OCI-LY3 (cell line): ENCODE data around the gene IRX4.

Source experiments
- EZH2phosphoT487 ChIP-seq: fragments of 200-600 bp; shearing (Covaris generic); IDR thresholded peaks from 2 replicates; pipeline ENCODE4 v1.6.1; 2018; ENCODE audit warnings: antibody characterized with exemption, mixed run types, low read depth
- TF ChIP-seq, protein P1 (sequence below): fragments of 200-600, 300-600 bp; sonication (generic); IDR thresholded peaks from 2 replicates; pipeline ENCODE4 v1.5.1; 2014; ENCODE audit warnings: antibody characterized with exemption, low read length, low read depth

DNA sequence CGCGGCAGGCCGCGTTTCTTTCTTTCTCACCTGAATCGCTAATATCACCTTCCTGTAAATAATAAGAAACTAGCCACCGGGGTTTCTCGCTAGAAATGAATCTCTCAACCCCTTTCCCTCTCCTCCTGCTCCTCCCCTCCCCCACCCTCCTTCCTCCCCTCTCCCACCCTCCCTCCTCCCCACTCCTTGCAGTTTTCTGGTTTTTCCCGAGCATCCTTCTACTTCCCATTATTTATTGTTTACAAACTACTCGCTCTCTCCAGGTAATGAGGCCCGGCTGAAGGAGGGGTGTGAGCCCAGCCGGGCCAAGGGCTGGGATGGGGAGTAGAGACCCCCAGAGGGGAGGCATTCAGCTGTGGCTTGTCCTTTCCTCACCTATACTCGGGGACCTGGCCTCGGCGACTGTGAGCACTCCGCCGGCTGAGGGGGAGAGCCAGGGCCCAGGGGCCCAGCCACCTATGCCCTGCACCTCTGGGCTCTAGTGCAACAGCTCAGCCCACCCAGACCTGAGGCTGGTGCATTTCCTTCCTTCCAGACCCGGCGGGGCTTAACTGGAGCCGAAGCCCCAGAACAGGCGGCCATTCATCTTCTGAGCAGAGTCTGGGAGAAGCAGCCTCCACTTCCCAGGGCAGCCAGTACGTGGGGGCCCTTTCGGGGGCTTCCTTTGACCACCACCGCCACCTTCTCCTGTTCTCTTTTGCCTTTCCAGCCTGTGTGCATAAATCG is 2.1 kb upstream of the IRX4 start:
- TF ChIP-seq, protein P1, sequence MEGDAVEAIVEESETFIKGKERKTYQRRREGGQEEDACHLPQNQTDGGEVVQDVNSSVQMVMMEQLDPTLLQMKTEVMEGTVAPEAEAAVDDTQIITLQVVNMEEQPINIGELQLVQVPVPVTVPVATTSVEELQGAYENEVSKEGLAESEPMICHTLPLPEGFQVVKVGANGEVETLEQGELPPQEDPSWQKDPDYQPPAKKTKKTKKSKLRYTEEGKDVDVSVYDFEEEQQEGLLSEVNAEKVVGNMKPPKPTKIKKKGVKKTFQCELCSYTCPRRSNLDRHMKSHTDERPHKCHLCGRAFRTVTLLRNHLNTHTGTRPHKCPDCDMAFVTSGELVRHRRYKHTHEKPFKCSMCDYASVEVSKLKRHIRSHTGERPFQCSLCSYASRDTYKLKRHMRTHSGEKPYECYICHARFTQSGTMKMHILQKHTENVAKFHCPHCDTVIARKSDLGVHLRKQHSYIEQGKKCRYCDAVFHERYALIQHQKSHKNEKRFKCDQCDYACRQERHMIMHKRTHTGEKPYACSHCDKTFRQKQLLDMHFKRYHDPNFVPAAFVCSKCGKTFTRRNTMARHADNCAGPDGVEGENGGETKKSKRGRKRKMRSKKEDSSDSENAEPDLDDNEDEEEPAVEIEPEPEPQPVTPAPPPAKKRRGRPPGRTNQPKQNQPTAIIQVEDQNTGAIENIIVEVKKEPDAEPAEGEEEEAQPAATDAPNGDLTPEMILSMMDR: no peak
- TF ChIP-seq EZH2phosphoT487: no peak
